ENCODE measurements around the gene MED16. TPM values are rescaled to one million over a fixed set of nuclear protein-coding genes. Genes with fewer than 3 reads are reported as not detected.
"Not testable (repeated sequence)": the region's sequence is repeated elsewhere in the genome, so short reads cannot be mapped to it uniquely, and the experiment has no call there.

MED16 gene
- total RNA-seq, 4 donors from 2014 or later: 45.1 to 63.9 (median 57.0) TPM

DNA sequence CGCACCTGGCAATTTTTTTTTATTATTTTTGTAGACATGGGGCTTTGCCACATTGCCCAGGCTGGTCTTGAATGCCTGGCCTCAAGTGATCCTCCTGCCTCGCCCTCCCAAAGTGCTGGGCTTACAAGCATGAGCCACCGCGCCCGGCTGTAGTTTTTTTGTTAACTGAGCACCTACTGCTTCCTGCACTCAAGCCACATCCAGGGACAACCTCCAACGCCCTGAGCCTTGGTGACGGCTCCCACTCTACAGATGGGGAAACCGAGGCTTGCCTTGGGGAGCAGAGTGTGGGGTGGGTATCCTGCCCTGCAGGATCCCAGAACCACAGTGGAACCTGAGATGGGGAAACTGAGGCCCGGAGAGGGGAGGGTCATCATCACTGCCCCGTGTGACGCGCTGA, 37.8 kb downstream of the MED16 start:
- WGBS: 92% methylated on average over 1 of the region's 12 CpGs
- Histone ChIP-seq H3K4me3 (no peak overlapping the region), H3K9me3 (no peaks in the 10 kb centered on the region), H3K27ac (no peak overlapping the region), H3K36me3 (no peaks in the 10 kb centered on the region), H3K27me3 (peaks cover 15% of the 10 kb centered on the region), H3K4me1 (peaks cover 35% of the 10 kb centered on the region)
- no peak for DNase-seq (ENCODE audit: low spot score in 2 of 2)
- TF ChIP-seq, protein P1, sequence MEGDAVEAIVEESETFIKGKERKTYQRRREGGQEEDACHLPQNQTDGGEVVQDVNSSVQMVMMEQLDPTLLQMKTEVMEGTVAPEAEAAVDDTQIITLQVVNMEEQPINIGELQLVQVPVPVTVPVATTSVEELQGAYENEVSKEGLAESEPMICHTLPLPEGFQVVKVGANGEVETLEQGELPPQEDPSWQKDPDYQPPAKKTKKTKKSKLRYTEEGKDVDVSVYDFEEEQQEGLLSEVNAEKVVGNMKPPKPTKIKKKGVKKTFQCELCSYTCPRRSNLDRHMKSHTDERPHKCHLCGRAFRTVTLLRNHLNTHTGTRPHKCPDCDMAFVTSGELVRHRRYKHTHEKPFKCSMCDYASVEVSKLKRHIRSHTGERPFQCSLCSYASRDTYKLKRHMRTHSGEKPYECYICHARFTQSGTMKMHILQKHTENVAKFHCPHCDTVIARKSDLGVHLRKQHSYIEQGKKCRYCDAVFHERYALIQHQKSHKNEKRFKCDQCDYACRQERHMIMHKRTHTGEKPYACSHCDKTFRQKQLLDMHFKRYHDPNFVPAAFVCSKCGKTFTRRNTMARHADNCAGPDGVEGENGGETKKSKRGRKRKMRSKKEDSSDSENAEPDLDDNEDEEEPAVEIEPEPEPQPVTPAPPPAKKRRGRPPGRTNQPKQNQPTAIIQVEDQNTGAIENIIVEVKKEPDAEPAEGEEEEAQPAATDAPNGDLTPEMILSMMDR (IDR thresholded peaks at IDR 0.05): no peak
- TF ChIP-seq POLR2A (IDR thresholded peaks at IDR 0.05): no peak
- TF ChIP-seq POLR2AphosphoS5 (IDR thresholded peaks at IDR 0.05): no peak
- no peak for TF ChIP-seq EP300 (IDR thresholded peaks at IDR 0.05)

DNA sequence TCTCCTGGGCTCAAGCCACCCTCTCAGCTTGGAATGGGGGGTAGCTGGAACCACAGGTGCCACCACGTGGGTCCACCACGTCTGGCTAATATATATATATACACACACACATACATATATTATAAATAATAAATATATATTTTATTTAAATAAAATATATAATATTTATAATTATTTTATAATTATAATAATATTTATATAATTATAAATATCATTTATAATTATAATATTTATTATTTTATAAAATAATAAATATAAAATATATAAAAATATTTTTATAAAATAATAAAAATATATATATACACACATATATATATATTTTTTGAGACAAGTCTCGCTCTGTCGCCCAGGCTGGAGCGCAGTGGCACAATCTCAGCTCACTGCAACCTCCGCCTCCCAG, 38.4 kb downstream of the MED16 start:
- Histone ChIP-seq H3K4me3 (no peak overlapping the region), H3K36me3 (no peaks in the 10 kb centered on the region), H3K27me3 (peaks cover 15% of the 10 kb centered on the region), H3K27ac (no peak overlapping the region), H3K4me1 (peaks cover 30% of the 10 kb centered on the region), H3K9me3 (no peaks in the 10 kb centered on the region)
- 77% methylated on average over 6 of the region's 6 CpGs for WGBS
- no peak for DNase-seq (ENCODE audit: low spot score in 2 of 2)
- TF ChIP-seq POLR2AphosphoS5 (IDR thresholded peaks at IDR 0.05) (no peak), EP300 (IDR thresholded peaks at IDR 0.05) (no peak), POLR2A (IDR thresholded peaks at IDR 0.05) (no peak)
- TF ChIP-seq, protein P1 (IDR thresholded peaks at IDR 0.05): no peak

- H3K4me3 ChIP-seq; DNase-seq (ENCODE audit: low spot score in 2 of 2); H3K27ac ChIP-seq; H3K9me3 ChIP-seq; H3K36me3 ChIP-seq: not testable (repeated sequence)
- Histone ChIP-seq H3K27me3 (peaks cover 15% of the 10 kb centered on the region), H3K4me1 (peaks cover 21% of the 10 kb centered on the region)
- WGBS: 91% methylated on average over 8 of the region's 17 CpGs
Observed at GRCh38 chr19:853614-854220, 39.3 kb downstream of the MED16 start.

DNA sequence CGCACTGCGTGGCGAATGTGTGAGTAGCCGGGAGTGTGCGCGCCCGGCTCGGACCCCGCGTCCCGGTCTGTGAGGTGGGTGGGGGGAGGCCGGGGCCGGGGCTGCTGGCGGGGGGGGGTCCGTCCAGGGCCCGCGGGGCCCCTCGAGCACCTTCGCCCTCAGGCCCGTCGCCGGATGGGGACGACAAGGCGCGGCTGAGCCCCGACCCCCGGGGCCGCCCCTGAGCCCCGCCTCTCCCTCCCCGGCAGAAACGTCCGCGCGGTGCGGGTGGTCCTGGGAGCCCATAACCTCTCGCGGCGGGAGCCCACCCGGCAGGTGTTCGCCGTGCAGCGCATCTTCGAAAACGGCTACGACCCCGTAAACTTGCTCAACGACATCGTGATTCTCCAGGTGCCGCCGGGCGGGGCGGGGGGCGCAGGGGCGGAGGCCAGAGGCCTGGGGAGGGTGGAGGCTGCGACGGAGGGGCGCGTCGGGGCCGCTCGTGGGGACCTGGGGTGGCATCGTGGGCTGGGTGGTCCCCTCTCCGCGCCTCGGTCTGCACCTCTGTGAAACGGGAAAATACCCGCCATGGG, 39.9 kb downstream of the MED16 start:
- Histone ChIP-seq H3K36me3 (no peaks in the 10 kb centered on the region), H3K27ac (no peak overlapping the region), H3K9me3 (no peaks in the 10 kb centered on the region), H3K4me3 (no peak overlapping the region), H3K27me3 (peaks cover 21% of the 10 kb centered on the region), H3K4me1 (peaks cover 24% of the 10 kb centered on the region)
- TF ChIP-seq POLR2AphosphoS5 (IDR thresholded peaks at IDR 0.05) (no peak), POLR2A (IDR thresholded peaks at IDR 0.05) (no peak), EP300 (IDR thresholded peaks at IDR 0.05) (no peak)
- TF ChIP-seq, protein P1 (IDR thresholded peaks at IDR 0.05): no peak
- 9% methylated on average over 21 of the region's 67 CpGs for WGBS
- DNase-seq (ENCODE audit: low spot score in 2 of 2): no peak

GRCh38 chr19:852136-853013, 40.6 kb downstream of the MED16 start, which contains the start of gene ELANE:
Gene ELANE, plus strand, starts transcription at chr19:852303. Its CDS starts 26 bp downstream, at chr19:852329.
- Histone ChIP-seq H3K27me3 (peaks cover 28% of the 10 kb centered on the region), H3K9me3 (no peaks in the 10 kb centered on the region), H3K4me1 (peaks cover 31% of the 10 kb centered on the region), H3K4me3 (no peak within 1 kb of the TSS), H3K36me3 (no peaks in the 10 kb centered on the region), H3K27ac (peak within 1 kb of the TSS; percentile 63)
- TF ChIP-seq EP300 (IDR thresholded peaks at IDR 0.05) (no peak), POLR2A (IDR thresholded peaks at IDR 0.05) (no peak), POLR2AphosphoS5 (IDR thresholded peaks at IDR 0.05) (no peak)
- TF ChIP-seq, protein P1 (IDR thresholded peaks at IDR 0.05): no peak
- no peak for DNase-seq (ENCODE audit: low spot score in 2 of 2)
- 60% methylated on average over 26 of the region's 55 CpGs for WGBS

All from suprapubic skin (tissue), 4 donors.